ENCODE measurements around the gene FKBP5.

FKBP5 gene

DNA sequence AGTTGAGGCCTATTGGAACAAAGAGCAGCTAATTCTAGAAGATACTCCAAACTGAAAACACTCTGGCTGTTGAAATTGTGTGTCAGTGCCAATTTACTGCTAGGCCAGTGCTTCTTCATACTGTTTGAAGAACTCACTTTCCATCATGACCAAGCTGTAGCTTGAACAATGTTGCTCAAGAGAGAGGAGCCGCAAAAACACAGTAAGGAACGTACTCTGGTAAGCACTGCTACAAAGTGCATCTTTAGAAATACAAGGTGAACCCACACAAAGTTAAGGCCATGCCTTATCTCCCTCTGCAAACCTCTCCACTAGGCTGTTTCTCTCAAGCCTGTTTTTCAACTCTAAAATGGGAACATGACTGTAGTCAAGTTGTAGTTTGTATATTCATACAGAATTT lies 101.5 kb downstream of the FKBP5 start:
- no peak overlapping the region for H3K4me3 ChIP-seq (replicated peaks; ENCODE audit: low read depth, low read length)
- TF ChIP-seq, protein P1, sequence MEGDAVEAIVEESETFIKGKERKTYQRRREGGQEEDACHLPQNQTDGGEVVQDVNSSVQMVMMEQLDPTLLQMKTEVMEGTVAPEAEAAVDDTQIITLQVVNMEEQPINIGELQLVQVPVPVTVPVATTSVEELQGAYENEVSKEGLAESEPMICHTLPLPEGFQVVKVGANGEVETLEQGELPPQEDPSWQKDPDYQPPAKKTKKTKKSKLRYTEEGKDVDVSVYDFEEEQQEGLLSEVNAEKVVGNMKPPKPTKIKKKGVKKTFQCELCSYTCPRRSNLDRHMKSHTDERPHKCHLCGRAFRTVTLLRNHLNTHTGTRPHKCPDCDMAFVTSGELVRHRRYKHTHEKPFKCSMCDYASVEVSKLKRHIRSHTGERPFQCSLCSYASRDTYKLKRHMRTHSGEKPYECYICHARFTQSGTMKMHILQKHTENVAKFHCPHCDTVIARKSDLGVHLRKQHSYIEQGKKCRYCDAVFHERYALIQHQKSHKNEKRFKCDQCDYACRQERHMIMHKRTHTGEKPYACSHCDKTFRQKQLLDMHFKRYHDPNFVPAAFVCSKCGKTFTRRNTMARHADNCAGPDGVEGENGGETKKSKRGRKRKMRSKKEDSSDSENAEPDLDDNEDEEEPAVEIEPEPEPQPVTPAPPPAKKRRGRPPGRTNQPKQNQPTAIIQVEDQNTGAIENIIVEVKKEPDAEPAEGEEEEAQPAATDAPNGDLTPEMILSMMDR (IDR thresholded peaks at IDR 0.05; ENCODE audit: low read length, missing control alignments): no peak
- no peak for DNase-seq (ENCODE audit: low read depth)

DNA sequence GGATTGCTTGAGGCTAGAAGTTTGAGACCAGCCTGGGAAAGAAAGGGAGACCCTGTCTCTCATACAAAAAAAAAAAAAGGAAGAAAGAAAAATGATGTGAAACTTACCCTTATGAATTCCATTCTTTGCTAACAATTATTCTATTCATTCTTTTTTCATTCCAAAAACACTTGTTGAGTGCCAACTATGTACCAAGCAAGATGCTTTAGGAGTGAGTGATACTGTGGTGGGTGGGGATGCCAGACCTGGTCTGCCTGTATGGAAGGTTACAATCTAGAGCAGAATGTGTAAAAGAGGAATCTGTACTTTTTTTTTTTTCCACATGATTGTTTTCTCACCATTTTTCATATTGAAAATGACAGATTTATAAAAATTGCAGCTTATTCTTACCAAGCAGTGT lies 102.2 kb downstream of the FKBP5 start:
- H3K4me3 ChIP-seq (replicated peaks; ENCODE audit: low read depth, low read length): no peak overlapping the region
- DNase-seq (ENCODE audit: low read depth): no peak
- TF ChIP-seq, protein P1 (IDR thresholded peaks at IDR 0.05; ENCODE audit: low read length, missing control alignments): no peak

DNA sequence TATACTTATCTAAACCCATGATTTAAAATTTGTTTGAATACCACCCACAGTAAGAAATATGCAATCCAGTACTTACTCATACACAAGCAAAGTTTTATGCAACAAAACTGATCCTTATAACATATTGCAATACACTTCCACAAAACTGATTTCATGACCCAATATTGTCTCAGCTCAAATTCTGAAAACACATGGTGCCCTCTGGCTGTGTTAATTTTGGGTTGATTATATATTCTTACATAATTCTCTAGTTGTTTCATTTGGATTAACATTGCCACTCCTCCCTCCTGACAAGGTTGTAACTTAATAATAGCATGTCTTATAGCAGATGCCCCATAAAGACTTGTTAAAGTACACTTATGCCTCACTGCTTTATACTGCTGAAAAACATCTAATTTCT lies 103.1 kb downstream of the FKBP5 start:
- DNase-seq (ENCODE audit: low read depth): no peak
- no peak overlapping the region for H3K4me3 ChIP-seq (replicated peaks; ENCODE audit: low read depth, low read length)
- TF ChIP-seq, protein P1 (IDR thresholded peaks at IDR 0.05; ENCODE audit: low read length, missing control alignments): no peak

DNA sequence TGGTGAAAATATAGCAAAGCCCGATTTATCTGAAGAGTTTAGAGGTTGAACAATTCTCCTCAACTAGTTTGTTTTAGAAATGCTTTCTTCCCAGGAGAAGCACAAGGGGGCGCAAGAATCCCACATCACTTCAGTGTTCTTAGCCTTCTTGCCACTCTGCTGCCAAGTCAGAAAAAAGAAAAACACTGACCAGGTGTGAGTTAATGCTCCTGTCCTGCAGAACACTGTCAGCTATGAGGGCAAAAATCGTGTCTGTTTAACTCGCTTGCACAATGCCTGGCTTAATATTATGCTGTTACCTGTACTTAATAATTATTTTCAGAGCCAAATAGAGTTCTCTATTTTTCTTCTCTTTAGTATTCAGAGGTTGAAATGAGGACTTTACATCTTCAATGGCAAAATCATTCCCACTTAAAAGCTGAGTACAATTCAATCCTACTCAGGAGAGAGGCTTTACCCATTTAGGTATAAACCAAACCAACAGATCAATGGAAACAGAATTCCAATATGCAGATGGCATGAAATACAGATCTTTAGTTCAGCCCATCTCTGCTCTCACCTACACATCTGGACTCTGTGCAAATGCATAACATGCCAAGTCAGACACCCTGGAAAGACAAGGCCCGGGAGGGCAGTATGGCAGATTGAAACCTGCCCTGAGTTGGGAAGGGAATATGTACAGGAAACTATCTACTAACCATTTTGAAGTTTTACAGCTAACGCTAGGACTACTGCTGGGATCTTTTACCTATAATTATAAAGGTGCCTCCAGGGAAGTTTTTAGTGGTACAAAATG lies 104.6 kb downstream of the FKBP5 start:
- no peak overlapping the region for H3K4me3 ChIP-seq (replicated peaks; ENCODE audit: low read depth, low read length)
- peak; percentile 84 for DNase-seq (ENCODE audit: low read depth)
- TF ChIP-seq, protein P1 (IDR thresholded peaks at IDR 0.05; ENCODE audit: low read length, missing control alignments): peak; percentile 78

DNA sequence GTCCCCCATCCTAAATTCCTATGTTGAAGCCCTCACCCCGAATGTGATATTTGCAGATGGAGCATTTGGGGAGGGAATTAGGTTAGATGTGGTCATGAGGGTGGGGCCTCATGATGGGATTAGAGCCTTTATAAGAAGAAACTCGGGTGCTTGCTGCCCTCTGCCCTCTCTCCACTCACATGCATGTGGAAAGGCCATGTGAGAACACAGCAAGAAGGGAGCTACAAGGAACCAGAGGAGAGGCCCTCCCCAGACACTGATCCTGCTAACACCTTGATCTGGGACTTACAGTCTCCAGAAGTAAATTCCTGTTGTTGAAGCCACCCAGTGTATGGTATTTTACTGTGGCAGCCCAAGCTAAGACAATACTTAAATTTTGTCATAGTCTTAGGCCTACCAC lies 106.4 kb downstream of the FKBP5 start:
- no peak for DNase-seq (ENCODE audit: low read depth)
- TF ChIP-seq, protein P1 (IDR thresholded peaks at IDR 0.05; ENCODE audit: low read length, missing control alignments): no peak

DNA sequence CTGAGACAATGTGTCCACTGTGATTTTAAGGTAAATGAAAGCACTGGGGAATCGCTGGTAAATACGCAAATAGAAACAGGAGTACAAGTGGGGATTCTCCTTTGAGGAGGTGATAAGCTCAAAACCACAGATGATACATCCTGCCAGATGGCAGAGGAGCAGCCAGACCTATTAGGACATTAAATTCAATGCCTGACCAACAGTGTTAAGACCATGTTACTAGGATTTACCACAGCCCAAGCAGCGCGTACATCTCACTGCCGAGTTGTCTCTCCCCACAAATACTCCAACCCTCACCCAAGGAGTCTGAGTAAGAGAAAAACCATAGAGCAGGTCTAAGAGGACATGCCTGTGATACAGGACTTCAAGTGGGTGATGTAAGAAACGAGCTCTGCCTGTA lies 107.1 kb downstream of the FKBP5 start:
- DNase-seq (ENCODE audit: low read depth): no peak
- TF ChIP-seq, protein P1 (IDR thresholded peaks at IDR 0.05; ENCODE audit: low read length, missing control alignments): no peak

More for the DNA sequence above, 106.4 kb downstream of the FKBP5 start:
- H3K4me3 ChIP-seq (replicated peaks; ENCODE audit: low read depth, low read length): no peak overlapping the region

DNA sequence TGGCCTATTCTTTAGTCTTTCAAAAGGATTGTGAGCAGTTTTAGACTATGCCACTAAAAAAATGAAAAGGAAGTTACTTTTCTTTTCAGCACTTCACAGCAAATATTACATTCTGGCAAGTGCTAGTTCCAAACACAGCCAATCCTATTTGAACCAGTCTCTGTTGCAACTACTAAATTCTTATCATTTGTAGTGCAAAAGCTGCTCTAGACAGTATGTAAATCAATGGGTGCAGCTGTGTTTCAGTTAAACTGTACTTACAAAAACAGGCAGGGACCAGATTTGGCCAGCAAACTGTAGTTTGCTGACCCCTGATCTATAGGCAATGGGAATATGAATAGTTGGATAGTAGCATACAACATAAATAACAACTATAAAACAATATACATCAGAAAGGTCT lies 107.9 kb downstream of the FKBP5 start:
- TF ChIP-seq, protein P1 (IDR thresholded peaks at IDR 0.05; ENCODE audit: low read length, missing control alignments): no peak
- no peak overlapping the region for H3K4me3 ChIP-seq (replicated peaks; ENCODE audit: low read depth, low read length)
- DNase-seq (ENCODE audit: low read depth): no peak

More for the DNA sequence above, 107.1 kb downstream of the FKBP5 start:
- H3K4me3 ChIP-seq (replicated peaks; ENCODE audit: low read depth, low read length): no peak overlapping the region
